ENCODE measurements around the gene BUD31. TPM values are rescaled to one million over a fixed set of nuclear protein-coding genes. Genes with fewer than 3 reads are reported as not detected.
A peak's percentile ranks its signal among the peaks of the same experiment; 100 is the strongest.
"Not testable (repeated sequence)": the region's sequence is repeated elsewhere in the genome, so short reads cannot be mapped to it uniquely, and the experiment has no call there.

Gene BUD31
- total RNA-seq, 1 experiment from 2014 or later: 199 TPM

DNA sequence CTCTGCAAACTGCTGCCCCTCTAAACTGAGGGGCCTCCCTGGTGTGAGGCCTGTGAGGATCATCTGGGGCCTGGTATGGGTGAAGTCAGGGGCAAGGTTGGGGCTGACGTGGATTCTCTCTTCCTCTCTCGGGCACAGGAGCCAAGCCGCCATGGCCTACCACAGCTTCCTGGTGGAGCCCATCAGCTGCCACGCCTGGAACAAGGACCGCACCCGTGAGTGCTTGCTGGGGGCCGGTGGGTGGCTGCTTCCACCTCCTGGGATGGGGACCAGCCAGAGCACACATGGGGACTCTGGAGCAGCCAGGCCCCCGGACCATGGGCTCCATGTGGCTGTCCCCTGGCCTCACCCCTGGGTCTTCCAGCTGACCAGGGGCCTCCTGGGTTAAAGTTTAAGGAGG lies 23.2 kb upstream of the BUD31 start:
- Histone ChIP-seq H3K27me3 (replicated peaks; ENCODE audit: control insufficient read depth, insufficient read depth, low read length) (no peaks in the 10 kb centered on the region), H3K36me3 (ENCODE audit: control insufficient read depth, insufficient read depth, low read length) (peaks cover 1% of the 10 kb centered on the region), H3K4me3 (ENCODE audit: low read depth, low read length) (no peak overlapping the region), H3K9me3 (no peaks in the 10 kb centered on the region), H3K4me1 (no peaks in the 10 kb centered on the region; the same call in 1 of the 2 replicates)
- Mint-ChIP-seq H3K9me3 (ENCODE audit: unreplicated experiment) (no peaks in the 10 kb centered on the region), H3K4me3 (ENCODE audit: unreplicated experiment) (no peak overlapping the region), H3K4me1 (ENCODE audit: low read depth, unreplicated experiment) (no peaks in the 10 kb centered on the region), H3K36me3 (ENCODE audit: insufficient read depth, unreplicated experiment) (peaks cover 83% of the 10 kb centered on the region), H3K27me3 (ENCODE audit: insufficient read depth, unreplicated experiment) (no peaks in the 10 kb centered on the region), H3K27ac (ENCODE audit: unreplicated experiment) (no peak overlapping the region)
- intact Hi-C loops (cut with micrococcal nuclease; ENCODE audit: unreplicated experiment): loop anchor here (5.0 kb wide), 1 partner anchor 58 kb away; the partner anchor contains the start of gene ARPC1A
- no peak for DNase-seq
- BruUV-seq (replicated peaks): no TSS peak
- TF ChIP-seq, protein P1, sequence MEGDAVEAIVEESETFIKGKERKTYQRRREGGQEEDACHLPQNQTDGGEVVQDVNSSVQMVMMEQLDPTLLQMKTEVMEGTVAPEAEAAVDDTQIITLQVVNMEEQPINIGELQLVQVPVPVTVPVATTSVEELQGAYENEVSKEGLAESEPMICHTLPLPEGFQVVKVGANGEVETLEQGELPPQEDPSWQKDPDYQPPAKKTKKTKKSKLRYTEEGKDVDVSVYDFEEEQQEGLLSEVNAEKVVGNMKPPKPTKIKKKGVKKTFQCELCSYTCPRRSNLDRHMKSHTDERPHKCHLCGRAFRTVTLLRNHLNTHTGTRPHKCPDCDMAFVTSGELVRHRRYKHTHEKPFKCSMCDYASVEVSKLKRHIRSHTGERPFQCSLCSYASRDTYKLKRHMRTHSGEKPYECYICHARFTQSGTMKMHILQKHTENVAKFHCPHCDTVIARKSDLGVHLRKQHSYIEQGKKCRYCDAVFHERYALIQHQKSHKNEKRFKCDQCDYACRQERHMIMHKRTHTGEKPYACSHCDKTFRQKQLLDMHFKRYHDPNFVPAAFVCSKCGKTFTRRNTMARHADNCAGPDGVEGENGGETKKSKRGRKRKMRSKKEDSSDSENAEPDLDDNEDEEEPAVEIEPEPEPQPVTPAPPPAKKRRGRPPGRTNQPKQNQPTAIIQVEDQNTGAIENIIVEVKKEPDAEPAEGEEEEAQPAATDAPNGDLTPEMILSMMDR (IDR thresholded peaks at IDR 0.05; ENCODE audit: insufficient read depth in 1 of 2, low read depth in 1 of 2, low read length in 1 of 2, severe bottlenecking in 1 of 2, unreplicated experiment in 1 of 2): no peak
- ChIA-PET POLR2A (no interaction called here), CTCF (no interaction called here)

DNA sequence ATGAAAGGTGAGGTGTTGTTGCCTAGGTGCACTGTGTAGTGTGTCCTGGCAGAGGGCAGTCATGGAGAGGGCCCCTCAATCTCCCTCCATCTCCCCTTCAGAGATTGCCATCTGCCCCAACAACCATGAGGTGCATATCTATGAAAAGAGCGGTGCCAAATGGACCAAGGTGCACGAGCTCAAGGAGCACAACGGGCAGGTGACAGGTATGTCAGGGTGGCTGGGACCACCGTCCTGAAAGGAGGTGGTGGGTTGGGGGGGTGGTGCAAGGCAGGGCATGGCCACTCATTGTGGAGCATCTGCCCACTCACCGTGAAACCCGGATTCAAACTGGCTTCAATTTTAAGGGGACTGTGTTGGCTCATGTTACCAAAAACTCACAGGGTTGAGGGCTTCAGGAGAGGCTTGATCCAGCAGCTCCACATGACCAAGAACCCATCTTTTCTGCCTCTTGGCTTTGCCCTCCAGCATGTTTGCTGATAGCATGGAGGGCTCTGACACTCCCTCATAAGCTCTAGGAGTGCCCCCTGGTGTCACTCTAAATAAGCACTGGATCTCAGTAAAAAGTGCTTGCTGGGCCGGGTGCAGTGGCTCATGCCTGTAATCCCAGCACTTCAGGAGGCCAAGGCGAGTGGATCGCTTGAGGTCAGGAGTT lies 22.1 kb upstream of the BUD31 start:
- H3K27me3 ChIP-seq (replicated peaks; ENCODE audit: control insufficient read depth, insufficient read depth, low read length): no peaks in the 10 kb centered on the region
- no peak overlapping the region for H3K4me3 Mint-ChIP-seq (ENCODE audit: unreplicated experiment)
- H3K27me3 Mint-ChIP-seq (ENCODE audit: insufficient read depth, unreplicated experiment): no peaks in the 10 kb centered on the region
- no peaks in the 10 kb centered on the region for H3K9me3 Mint-ChIP-seq (ENCODE audit: unreplicated experiment)
- POLR2A ChIA-PET: no interaction called here
- TF ChIP-seq, protein P1 (IDR thresholded peaks at IDR 0.05; ENCODE audit: insufficient read depth in 1 of 2, low read depth in 1 of 2, low read length in 1 of 2, severe bottlenecking in 1 of 2, unreplicated experiment in 1 of 2): peak; percentile 31 to 37
- H3K9me3 ChIP-seq: no peaks in the 10 kb centered on the region
- CTCF ChIA-PET: no interaction called here
- no peak overlapping the region for H3K4me3 ChIP-seq (ENCODE audit: low read depth, low read length)
- peaks cover 4% of the 10 kb centered on the region for H3K36me3 ChIP-seq (ENCODE audit: control insufficient read depth, insufficient read depth, low read length)
- intact Hi-C loops (cut with micrococcal nuclease; ENCODE audit: unreplicated experiment): loop anchor here (5.0 kb wide), 1 partner anchor 59 kb away; the partner anchor contains the start of gene ARPC1A
- H3K4me1 Mint-ChIP-seq (ENCODE audit: low read depth, unreplicated experiment): no peaks in the 10 kb centered on the region
- H3K4me1 ChIP-seq: no peaks in the 10 kb centered on the region
- DNase-seq: peak in 1 of 2 experiments; percentile 43
- H3K36me3 Mint-ChIP-seq (ENCODE audit: insufficient read depth, unreplicated experiment): peaks cover 85% of the 10 kb centered on the region
- H3K27ac Mint-ChIP-seq (ENCODE audit: unreplicated experiment): no peak overlapping the region
- no TSS peak for BruUV-seq (replicated peaks)

DNA sequence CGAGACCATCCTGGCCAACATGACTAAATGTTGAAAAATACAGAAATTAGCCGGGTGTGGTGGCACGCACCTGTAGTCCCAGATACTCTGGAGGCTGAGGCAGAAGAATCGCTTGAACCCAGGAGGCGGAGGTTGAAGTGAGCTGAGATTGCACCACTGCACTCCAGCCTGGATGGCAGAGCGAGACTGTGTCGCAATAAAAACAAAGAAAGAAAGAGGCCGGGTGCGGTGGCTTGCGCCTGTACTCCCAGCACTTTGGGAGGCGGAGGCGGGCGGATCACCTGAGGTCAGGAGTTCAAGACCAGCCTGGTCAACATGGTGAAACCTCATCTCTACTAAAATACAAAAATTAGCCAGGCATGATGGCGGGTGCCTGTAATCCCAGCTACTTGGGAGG lies 21.5 kb upstream of the BUD31 start:
- DNase-seq; H3K4me3 Mint-ChIP-seq (ENCODE audit: unreplicated experiment); H3K4me1 ChIP-seq; H3K4me1 Mint-ChIP-seq (ENCODE audit: low read depth, unreplicated experiment); H3K36me3 ChIP-seq (ENCODE audit: control insufficient read depth, insufficient read depth, low read length); CTCF ChIA-PET; BruUV-seq (replicated peaks); H3K27me3 Mint-ChIP-seq (ENCODE audit: insufficient read depth, unreplicated experiment); H3K27me3 ChIP-seq (replicated peaks; ENCODE audit: control insufficient read depth, insufficient read depth, low read length); H3K9me3 ChIP-seq; POLR2A ChIA-PET; H3K4me3 ChIP-seq (ENCODE audit: low read depth, low read length); H3K9me3 Mint-ChIP-seq (ENCODE audit: unreplicated experiment); H3K27ac Mint-ChIP-seq (ENCODE audit: unreplicated experiment): not testable (repeated sequence)
- intact Hi-C loops (cut with micrococcal nuclease; ENCODE audit: unreplicated experiment): loop anchor here (5.0 kb wide), 1 partner anchor 60 kb away; the partner anchor contains the start of gene ARPC1A
- H3K36me3 Mint-ChIP-seq (ENCODE audit: insufficient read depth, unreplicated experiment): peaks cover 90% of the 10 kb centered on the region
